Kidney glomerular epithelial cell (primary cell): ENCODE measurements around the gene IPO4.

Experiments used
- DNase-seq: peaks from one replicate; lab custom pipeline; 2025; lab: John Stamatoyannopoulos, UW

The IPO4 gene

DNA sequence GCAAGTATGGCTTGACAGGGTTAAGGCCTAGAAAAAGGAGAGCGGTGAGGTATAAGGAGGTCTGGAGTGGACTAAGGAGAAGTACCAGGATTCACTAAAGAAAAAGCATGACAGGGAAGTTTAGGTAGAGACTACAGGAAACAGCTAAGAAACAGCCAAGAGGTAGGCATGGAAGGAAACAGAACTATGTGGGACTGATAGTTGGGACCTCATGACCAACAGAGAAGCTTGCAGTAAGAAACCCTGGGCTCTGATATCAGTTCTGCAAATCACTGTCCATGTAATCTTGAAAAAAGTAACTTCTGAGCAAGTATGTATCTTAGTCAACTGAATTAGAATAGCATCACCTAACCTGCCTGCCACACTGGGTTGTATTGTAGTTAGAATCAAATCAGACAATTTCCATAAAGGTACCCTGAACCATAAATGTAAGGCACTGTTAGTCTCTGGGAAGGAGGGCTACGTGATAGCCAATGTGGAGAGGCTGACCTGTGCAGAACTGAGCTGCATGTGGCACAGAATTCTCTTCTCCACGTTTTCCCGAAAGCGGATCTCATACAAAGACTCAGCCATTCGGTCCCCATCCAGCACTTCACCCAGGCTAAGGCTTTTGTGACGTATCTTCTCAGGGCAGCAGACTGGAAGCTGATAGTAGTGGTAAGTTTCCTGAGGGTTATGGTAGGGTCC is 5.7 kb upstream of the IPO4 start:
- DNase-seq, result no peak

GRCh38 chr14:24192933-24193332 is 4.3 kb upstream of the IPO4 start:
- DNase-seq, result no peak

GRCh38 chr14:24190416-24190815 is 1.8 kb upstream of the IPO4 start:
- DNase-seq, result no peak

GRCh38 chr14:24189460-24189859 is 844 bp upstream of the IPO4 start:
- DNase-seq, result no peak

DNA sequence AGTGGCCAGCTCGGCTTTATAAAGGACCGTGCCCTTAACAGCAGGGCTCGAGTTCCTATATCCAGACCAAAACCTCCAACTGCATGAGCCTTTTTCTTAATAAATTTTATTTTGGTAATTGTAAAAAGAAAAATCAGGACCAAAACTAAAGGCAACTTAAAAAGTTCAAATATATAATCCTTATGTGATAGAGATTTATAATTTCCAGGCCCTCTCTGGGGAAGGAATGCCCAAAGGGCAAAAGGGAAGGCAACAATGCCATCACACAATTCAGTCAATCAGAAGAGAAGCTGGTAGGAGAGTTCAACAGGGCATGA is 401 bp upstream of the IPO4 start:
- DNase-seq, result no peak

DNA sequence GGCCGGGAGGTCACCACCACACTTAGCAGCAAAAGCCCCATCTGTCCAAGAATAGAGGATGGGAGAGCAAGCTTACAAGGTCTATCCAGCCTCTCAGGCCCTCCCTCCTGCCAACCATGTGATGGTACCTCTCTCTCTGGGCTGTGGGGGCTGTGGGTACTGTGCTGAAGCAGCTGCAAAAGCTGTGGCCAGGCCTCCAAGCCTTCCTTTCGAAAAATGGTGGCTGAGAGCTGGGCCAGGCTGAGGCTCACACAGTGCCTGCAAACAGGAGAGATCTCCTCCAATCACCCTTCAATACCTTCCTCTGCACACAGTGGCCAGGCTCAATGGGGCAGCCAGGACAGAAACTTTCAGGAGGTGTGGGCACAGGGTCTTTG is 1.1 kb downstream of the IPO4 start:
- DNase-seq, result no peak

DNA sequence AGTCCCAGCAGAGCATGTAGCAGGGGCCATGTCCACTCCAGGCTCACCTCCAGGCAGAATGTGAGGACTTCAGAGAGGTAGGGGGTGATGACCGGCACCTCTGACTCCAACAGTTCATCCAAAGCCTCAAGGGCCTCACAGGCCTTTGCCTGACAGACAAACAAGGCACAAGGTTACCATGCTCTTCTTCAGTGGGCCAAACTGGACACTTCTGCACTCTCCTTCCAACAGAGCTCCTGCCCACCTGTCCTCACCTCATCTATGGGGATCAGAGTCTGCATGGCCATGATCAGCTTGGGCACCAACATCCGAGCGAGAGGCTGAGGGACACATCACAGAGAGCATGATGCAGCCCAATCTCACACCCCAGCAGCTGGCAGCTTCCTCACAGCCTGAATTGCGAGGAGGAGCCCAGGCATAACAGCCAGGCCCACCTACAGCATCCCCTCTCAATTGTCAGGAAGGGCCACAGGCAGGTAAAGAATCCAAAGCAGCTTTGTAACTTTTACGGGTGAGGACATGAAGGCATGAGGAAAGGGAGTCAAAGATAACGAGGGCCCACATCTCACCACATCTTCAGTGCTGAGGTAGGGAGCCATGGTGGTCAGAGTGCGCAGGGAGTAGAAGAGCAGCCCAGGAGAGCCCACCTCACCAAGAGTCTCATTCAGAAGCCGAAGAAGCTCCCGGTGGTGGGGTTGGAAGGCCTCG is 1.6 kb downstream of the IPO4 start:
- DNase-seq, result no peak

GRCh38 chr14:24185741-24186140 is 2.9 kb downstream of the IPO4 start:
- DNase-seq, result no peak

- DNase-seq, result no peak
These were observed 3.6 kb downstream of the IPO4 start for GRCh38 chr14:24185026-24185425.

- no peak for DNase-seq
These were observed 4.3 kb downstream of the IPO4 start for GRCh38 chr14:24184104-24184970.

DNA sequence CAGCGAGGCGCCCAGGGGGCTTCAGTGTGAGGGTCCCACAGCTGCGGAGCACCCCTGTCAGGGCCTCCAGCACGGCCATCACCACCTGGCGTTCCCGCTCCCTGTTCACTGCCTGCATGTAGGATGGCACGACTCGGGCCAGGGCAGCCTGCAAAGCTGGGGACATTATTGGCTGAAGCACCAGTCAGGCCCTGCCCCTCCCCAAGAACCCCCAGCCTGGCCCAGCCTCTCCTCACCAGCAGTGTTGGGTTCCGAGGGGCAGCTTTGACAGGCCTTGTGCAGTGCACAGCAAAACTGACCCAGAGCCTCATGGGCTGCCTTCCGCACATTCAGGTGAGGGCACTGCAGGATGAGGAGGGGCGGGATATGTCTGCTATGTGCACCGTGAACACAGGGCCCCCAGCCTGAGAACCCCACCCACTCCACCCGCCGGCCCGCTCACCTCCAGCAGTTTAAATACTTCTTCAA is 5.6 kb downstream of the IPO4 start:
- DNase-seq, result no peak

DNA sequence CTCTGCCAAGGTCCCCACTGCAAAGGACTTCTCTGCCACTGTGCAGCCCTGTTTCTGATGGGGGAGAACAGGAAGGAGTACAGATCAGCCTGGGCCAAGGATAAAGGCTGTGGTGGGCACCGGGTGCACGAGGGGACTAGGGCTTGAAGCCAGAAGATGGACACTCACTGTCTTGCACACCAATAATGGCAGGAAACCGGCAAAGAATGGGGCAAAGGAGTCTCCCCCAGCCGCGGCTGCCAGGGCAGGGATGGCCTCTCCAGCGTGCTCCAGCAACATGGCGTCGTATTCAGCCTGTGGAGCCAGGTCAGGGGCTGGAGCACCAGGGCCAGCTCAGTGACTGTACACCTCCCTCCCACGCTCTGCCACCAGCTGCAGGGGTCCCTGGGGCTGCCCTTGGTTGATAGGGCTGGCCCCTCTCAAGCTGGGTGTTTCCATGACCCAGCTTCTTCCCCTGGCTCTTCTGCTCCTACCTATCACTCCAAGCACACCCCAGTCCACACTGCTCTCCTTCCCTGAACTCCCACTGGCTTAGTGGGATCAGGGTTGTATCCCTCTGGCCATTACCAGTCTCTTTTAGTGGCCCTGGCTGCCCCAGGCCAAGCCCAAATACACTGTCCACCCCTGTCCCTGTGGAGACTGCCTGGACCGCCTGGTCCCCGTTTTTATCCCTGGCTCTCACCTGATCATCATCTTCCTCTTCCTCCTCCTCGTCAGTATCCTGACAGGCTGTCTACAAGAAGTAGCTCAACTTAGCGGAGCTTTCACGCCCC is 6.3 kb downstream of the IPO4 start:
- DNase-seq, result no peak

DNA sequence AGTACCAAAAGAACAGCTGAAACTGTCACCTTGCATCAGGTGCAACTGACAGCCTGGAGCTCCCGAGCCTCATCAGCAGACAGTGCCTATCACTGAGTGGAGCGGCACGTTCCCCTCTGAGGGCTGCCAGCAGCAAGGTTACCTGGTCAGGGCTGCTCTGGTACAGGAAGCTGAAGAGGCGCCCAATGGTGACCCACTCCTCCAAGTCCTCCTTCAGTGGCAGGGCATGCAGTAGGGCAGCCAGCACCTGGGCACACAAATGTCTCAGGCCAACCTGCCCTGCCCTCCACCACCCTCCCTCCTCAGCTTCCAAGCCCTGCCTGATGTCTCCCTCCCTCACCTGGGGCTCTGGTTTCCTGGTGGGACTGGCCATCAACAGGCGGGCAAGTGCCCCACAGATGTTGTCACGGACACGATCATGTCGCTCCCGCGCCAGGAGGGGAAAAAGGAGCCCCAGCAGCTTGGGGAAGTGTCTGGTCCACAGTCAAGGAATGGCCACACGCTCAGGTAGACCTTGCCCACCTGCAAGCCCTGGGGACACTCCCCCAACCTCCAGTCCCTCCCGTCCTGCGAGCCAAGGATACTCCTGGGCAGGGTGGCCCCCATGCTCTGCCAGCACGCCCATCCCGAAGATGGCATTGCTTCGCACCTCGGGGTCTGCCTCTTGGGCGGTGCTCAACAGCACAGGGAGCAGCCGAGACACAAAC is 7.1 kb downstream of the IPO4 start:
- no peak for DNase-seq

- DNase-seq, result peak; percentile 94
These were observed 8.4 kb downstream of the IPO4 start for GRCh38 chr14:24179961-24180796.

- DNase-seq, result no peak
These were observed 9.2 kb downstream of the IPO4 start for GRCh38 chr14:24179294-24179960.

DNA sequence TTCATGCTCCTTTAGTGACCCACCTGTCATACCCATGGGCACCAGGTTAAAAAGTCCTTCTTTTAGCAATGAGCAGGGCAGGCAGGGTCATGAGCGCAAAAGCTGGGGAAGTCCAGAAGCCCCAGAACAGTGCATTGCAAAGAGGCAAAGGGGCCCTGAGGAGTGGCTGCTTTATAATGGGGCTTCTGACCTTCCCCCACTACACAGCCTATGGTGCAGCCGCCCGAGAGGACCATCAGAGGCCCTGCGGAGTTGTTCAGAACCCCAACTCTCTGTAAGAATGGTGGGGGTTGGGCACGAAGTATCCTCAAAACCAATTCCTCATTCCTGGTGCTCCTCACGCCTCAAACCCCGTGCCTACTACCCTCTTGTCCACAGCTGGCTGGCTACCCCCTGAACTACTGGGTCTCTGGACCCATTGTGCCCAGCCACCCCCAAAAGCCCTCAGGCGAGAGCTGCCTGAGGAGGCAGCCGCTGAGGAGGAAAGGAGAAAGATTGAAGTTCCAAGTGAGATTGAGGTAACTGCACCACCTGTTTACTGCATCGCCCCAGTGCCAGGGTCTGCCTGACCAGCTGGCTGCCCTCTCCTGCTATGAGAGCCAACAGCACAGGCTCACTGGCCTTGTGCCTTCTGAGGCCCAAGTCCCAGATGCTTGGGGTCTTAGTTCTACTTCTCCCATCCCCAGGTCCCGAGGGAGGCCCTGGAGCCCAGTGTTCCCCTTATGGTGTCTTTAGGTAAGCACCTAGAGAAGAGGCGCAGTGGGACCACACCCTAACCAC is 10.0 kb downstream of the IPO4 start:
- DNase-seq, result no peak

DNA sequence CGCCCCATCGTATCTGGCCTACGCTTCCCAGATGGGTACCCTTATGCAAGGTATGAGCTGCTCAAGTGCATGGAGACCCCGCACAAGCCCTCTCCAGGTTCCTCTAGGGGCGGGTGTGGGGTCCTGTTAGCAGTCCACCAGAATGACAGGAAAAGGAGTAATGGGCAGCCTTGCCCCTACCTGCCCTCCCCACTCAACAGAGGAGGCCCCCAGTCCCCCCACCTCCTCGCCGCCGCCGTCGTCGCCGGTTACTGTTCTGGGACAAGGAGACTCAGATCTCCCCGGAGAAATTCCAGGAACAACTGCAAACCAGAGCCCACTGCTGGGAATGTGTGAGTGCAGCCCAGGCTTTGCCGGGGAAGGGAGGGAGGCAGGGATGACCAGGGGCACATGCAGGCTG is 10.7 kb downstream of the IPO4 start:
- no peak for DNase-seq

DNA sequence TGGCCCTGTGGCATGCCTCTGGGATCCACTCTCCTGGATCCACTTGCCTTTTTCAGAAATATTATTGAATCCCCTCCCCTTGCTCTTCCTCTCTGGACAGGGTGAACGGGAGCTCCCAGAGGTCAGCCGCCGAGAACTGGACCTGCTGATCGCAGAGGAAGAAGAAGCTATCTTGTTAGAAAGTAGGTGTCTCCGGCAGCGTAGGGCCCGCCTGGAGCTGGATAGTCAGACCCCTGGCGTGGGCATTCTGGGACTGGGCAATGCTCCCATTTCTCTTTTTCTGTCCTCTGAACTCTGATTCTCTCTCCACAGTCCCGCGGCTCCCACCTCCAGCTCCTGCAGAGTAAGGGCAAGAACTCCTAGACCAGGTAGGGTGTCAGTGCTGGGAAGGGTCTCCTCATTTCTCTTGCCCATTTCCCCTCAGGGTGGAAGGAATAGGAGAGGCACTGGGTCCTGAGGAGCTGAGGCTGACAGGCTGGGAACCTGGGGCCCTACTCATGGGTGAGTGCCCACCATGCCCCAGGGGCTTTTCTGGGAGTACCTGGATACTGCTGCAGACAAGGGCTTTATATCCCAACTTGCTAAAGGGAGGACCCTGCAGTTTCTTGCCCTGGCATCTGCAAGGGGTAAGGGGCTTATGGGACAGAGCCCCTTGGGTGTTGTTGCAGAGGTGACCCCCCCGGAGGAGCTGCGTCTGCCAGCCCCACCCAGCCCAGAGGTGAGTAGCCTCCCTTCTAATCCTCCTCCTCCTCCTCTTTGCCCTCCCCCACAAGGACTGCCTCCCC is 11.4 kb downstream of the IPO4 start:
- DNase-seq, result no peak

DNA sequence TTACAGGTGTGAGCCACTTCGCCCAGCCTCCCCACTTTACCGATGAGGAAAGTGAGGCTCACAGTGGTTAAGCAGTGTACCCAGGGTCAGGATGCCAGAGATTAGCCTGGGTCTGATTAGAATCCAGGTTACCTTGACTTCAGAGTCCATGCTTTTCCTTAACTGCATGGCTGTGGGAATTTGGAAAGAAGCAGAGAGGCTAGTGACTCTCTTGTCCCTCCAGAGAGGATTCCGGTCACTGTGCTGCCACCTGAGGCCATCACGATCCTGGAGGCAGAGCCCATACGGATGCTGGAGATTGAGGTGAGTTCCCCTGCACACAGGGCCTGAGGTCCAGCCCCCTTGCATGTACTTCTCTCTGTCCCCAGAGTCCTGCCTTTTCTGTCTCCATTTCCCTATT is 12.0 kb downstream of the IPO4 start:
- no peak for DNase-seq
